Adrenal gland (tissue), 5 donors: ENCODE results near the gene TP73.

Experiments used
- POLR2A ChIP-seq, 2 donors: fragments of 450-650 bp; IDR thresholded peaks; one replicate each; pipeline ENCODE4 v1.6.1; 2017; ENCODE audit warnings: antibody characterized with exemption in 2 of 2, mild to moderate bottlenecking in 2 of 2, moderate library complexity in 1 of 2
- TF ChIP-seq, protein P1 (sequence below), 6 experiments: fragments of 450-650 bp in 4 of 6; fragments of 200-600 bp in 2 of 6; sonication (generic) in 1 of 6; IDR thresholded peaks; 1 replicate in 5 of 6; 2 replicates in 1 of 6; pipeline versions ENCODE4 v1.5.1 to v1.8.0; 2016 to 2021; ENCODE audit warnings: antibody characterized with exemption in 6 of 6, mild to moderate bottlenecking in 2 of 6, moderate library complexity in 1 of 6
- donor health status: DM: no; HTN: no; CAD: no.

DNA sequence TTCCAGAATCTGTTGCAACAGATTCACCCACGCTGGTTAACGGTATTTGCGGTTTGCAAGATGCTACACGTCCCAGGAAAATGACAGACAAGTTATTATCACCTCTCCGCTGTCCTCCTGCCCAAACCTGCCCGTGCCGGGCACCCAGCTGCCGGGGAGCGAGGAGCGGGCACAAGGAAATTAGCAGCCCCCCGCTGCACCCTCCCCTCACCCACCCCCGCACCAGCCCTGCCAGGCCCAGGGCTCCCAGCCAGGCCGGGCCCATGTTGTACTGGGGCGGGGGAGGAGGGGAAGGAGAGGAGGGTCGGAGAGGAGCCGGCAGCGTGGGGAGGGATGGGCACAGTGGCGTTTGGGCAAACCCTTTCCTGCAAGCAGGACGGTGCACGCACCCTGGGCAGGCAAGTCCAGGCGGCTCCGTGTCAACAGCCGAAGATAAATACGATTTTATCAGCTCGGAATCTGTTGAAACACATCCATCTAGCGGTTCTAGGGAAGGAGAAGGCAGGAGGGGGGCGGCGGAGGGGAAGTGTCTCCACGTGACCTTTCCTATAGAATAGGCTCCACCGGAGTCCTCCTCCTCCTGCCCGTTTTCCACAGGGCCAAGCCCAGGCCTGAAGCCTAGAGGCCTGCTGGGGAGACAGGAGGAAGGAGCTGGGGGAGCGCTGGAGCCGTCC lies 64.9 kb downstream of the TP73 start:
- TF ChIP-seq, protein P1, sequence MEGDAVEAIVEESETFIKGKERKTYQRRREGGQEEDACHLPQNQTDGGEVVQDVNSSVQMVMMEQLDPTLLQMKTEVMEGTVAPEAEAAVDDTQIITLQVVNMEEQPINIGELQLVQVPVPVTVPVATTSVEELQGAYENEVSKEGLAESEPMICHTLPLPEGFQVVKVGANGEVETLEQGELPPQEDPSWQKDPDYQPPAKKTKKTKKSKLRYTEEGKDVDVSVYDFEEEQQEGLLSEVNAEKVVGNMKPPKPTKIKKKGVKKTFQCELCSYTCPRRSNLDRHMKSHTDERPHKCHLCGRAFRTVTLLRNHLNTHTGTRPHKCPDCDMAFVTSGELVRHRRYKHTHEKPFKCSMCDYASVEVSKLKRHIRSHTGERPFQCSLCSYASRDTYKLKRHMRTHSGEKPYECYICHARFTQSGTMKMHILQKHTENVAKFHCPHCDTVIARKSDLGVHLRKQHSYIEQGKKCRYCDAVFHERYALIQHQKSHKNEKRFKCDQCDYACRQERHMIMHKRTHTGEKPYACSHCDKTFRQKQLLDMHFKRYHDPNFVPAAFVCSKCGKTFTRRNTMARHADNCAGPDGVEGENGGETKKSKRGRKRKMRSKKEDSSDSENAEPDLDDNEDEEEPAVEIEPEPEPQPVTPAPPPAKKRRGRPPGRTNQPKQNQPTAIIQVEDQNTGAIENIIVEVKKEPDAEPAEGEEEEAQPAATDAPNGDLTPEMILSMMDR (IDR thresholded peaks at IDR 0.05): no peak
- no peak for TF ChIP-seq POLR2A (IDR thresholded peaks at IDR 0.05)
